LNCAP (cell line): ENCODE results near the gene MACF1.

Source experiments
- TF ChIP-seq, protein P1 (sequence below): fragments of 450-650 bp; IDR thresholded peaks from 2 replicates; pipeline ENCODE4 v1.5.1; 2017; ENCODE audit warnings: mild to moderate bottlenecking

MACF1 gene, protein sequence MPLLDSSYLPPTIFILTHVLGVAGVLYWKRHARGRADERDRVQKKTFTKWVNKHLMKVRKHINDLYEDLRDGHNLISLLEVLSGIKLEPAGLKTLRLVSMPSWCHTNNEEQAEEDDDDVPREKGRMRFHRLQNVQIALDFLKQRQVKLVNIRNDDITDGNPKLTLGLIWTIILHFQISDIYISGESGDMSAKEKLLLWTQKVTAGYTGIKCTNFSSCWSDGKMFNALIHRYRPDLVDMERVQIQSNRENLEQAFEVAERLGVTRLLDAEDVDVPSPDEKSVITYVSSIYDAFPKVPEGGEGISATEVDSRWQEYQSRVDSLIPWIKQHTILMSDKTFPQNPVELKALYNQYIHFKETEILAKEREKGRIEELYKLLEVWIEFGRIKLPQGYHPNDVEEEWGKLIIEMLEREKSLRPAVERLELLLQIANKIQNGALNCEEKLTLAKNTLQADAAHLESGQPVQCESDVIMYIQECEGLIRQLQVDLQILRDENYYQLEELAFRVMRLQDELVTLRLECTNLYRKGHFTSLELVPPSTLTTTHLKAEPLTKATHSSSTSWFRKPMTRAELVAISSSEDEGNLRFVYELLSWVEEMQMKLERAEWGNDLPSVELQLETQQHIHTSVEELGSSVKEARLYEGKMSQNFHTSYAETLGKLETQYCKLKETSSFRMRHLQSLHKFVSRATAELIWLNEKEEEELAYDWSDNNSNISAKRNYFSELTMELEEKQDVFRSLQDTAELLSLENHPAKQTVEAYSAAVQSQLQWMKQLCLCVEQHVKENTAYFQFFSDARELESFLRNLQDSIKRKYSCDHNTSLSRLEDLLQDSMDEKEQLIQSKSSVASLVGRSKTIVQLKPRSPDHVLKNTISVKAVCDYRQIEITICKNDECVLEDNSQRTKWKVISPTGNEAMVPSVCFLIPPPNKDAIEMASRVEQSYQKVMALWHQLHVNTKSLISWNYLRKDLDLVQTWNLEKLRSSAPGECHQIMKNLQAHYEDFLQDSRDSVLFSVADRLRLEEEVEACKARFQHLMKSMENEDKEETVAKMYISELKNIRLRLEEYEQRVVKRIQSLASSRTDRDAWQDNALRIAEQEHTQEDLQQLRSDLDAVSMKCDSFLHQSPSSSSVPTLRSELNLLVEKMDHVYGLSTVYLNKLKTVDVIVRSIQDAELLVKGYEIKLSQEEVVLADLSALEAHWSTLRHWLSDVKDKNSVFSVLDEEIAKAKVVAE (N-terminal part only)

DNA sequence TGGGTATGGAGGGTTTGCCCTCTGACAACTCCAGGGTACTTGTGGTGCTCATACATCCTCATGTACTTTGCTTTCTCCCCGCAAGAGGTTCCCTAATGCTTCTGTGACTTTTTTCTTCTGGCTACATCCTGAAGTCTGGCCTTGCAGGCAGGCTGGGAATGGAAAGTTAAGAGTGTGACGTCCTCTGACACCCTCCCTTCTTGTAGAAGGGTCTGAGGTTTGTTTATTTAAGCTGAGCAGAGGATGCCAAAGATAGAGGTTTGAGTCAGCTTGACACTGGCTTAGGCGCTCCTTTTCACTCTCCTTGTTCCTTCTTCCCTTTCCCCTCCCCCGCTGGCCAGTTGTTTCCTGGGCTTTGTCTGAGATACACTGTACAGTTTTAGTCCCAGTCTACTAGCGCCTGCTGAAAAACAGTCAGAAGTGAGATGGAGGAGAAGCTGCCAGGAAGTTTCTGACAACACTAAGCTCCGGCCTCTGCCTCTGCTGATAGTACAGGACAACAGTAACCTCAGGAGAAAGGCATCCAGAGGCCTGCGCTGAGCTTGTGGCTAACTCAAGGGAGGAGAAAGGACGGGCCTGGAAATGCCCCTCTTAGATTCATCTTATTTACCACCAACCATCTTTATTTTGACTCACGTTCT, at the start of gene MACF1:
MACF1 (plus strand) TSS at position 255 of the 641 bp plus-strand sequence; CDS start at position 583, 328 bp downstream.
- TF ChIP-seq, protein P1, sequence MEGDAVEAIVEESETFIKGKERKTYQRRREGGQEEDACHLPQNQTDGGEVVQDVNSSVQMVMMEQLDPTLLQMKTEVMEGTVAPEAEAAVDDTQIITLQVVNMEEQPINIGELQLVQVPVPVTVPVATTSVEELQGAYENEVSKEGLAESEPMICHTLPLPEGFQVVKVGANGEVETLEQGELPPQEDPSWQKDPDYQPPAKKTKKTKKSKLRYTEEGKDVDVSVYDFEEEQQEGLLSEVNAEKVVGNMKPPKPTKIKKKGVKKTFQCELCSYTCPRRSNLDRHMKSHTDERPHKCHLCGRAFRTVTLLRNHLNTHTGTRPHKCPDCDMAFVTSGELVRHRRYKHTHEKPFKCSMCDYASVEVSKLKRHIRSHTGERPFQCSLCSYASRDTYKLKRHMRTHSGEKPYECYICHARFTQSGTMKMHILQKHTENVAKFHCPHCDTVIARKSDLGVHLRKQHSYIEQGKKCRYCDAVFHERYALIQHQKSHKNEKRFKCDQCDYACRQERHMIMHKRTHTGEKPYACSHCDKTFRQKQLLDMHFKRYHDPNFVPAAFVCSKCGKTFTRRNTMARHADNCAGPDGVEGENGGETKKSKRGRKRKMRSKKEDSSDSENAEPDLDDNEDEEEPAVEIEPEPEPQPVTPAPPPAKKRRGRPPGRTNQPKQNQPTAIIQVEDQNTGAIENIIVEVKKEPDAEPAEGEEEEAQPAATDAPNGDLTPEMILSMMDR: no peak

DNA sequence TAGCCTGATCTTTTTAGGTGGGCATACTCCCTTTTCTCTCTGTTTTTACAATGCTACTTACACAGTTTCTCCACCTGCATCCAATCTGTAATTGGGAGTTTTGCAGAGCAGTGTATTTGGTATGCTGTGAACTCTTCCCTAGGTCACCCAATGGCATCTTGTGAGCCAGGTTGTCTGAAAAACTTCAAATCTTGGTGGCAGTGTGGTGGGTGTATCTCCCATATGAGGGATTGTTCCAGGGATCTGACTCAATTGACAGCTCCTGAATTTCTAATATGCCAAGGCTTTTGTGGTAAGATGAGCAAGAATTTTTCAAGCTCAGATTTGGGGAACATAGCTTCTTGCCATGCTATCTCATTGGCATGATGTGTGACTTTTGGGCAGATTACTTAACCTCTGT, 47.2 kb upstream of the MACF1 start:
- TF ChIP-seq, protein P1: no peak

DNA sequence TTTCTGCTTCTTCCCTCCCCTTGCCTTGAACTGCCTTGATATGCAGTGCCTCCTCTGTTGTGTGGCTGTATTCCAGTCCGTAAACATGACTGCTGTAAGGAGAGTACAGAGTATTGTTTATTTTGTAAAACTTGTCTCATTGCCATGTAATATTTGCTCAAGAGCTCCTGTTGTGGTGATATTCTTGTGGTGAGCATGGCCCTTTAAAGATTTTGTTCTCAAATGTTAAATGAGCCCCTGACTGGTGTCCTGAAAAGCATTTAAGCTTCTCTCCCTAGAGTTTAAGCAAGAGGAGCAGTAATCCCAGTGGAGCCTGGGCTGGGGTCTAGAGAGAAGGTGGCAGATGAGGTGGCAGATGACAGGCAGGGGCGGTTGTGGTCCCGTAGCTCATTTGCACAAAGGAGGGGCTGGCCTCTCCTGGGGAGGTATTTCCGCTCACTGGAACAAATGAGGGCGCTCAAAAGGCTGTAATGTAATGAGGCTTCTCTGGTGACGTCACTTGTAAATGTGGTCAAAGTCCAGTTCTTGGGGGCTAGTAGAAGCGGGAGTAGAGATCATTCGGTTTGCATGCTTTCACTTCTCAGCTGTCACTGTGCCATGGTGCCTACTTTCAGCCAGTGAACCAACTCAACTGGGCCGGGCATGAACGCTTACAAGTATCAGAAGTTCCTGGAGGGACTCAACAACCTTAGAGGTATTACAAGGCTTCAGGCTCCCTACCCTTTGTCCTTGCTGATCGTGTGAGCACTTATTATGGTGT, 46.0 kb upstream of the MACF1 start:
- TF ChIP-seq, protein P1: no peak

DNA sequence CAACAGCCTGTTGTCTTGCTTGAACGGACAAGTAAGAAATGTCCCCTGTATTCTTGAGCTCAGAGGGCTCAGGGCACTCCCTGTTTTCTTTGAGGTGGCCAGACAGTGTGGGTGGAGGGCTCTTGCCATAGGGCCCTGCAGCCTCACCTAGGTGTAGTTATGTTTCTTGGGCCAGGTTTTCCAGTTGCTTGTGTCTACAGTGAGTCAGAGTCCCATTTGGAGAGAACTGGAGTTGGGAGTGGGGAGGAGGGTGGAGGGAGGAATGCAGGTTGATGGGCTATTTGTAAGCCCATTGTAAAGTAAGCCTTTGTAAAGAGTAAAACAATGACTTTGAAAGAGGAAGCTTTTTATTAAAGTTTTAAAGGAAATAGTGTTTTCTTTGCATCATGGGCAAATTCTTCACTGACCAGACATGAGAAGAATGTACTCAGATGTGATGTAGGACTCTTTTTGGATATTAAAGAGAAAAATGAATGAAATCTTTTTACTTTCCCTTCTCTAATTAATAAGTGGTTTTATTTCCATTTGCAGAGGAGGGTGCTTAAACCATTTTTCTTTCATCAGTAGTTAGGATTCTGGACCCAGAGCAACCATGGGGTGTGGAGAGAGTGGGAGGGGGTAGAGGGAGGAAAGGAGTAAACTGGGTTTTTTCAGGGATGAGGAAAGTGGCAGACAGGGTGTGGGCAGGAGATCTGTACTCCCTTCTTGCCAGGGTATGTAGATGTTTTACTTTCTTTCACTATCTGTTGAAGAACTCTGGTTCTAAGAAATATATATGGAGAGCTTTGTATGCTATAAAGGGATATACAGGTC, 45.1 kb upstream of the MACF1 start:
- TF ChIP-seq, protein P1: no peak

DNA sequence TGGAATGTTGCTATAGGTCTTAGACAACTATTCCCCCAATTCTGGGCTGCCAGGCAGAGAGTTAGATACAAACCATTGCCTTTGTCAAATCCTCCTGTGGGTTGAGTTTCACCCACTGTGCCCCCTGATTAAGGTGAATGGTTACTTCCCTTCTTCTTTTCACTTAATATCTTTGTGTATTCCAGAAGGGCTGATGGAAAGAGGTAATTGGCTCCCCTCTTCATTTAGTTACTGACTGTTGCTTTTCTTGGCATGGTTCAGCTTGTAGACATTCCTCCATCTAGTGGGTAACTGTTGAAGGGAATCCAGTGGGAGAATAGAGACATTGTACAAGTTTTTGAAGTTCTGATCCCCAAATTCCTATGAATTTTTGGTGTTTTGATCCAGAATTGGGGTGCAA, 43.8 kb upstream of the MACF1 start:
- TF ChIP-seq, protein P1: no peak

DNA sequence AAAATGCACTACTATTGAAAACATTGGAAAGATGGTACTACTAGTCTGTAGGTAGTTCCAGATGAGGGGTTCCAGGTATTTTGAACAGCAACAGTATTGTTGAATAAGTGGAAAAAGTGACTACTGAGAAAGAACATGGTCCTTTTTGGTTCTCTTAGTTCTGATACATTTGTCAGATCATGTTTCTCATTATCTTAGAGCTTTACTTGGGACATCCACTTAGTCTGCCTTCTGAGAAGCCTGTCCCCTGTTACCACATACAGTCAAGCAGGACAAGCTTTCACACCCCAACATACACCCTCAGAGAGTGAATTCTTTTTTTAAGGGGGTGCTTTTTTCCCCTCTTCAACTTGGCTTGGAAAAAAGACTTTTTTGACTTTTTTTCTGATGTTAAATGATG, 41.0 kb upstream of the MACF1 start:
- TF ChIP-seq, protein P1: no peak
